SH-SY5Y (cell line): ENCODE results near the gene PAK3.

ENCODE experiments used
- GATA2 ChIP-seq: IDR thresholded peaks from 2 replicates; pipeline ENCODE4 v1.6.1; 2011; ENCODE audit warnings: mild to moderate bottlenecking, low read depth, low read length
- GATA3 ChIP-seq: IDR thresholded peaks from 2 replicates; pipeline ENCODE4 v1.6.1; 2011; ENCODE audit warnings: low read depth, mild to moderate bottlenecking, low read length, moderate library complexity

GRCh38 chrX:111207851-111208250 lies 111.9 kb downstream of the PAK3 start:
- TF ChIP-seq GATA2 (no peak), GATA3 (no peak)
